HepG2 (cell line): ENCODE data around the gene CAVIN1. TPM values are rescaled to one million over a fixed set of nuclear protein-coding genes. Genes with fewer than 3 reads are reported as not detected.

Source experiments
- ARID5B ChIP-seq: IDR thresholded peaks from 2 replicates; pipeline ENCODE4 v1.4.0; 2020; ENCODE audit warnings: mild to moderate bottlenecking, missing genetic modification reagents
- ATF1 ChIP-seq: IDR thresholded peaks from 2 replicates; pipeline ENCODE4 v1.6.1; 2016; ENCODE audit warnings: mild to moderate bottlenecking, control low read depth
- E2F1 ChIP-seq: sonication (generic); formaldehyde crosslinking; IDR thresholded peaks from 2 replicates; pipeline ENCODE4 v1.5.0; 2020; ENCODE audit warnings: missing genetic modification reagents
- JUND ChIP-seq: sonication (generic); formaldehyde crosslinking; IDR thresholded peaks from 2 replicates; pipeline ENCODE4 v1.8.0; 2022; ENCODE audit warnings: mild to moderate bottlenecking, missing genetic modification reagents
- MAX ChIP-seq: IDR thresholded peaks from 2 replicates; pipeline ENCODE4 v1.6.1; 2012; ENCODE audit warnings: inconsistent platforms
- MTF2 ChIP-seq: sonication (generic); formaldehyde crosslinking; IDR thresholded peaks from 2 replicates; pipeline ENCODE4 v1.5.0; 2020; ENCODE audit warnings: missing genetic modification reagents, borderline replicate concordance
- PAWR ChIP-seq: sonication (generic); formaldehyde crosslinking; IDR thresholded peaks from 2 replicates; pipeline ENCODE4 v1.4.0; 2020; ENCODE audit warnings: missing genetic modification reagents, mild to moderate bottlenecking, borderline replicate concordance
- PHF21A ChIP-seq: sonication (generic); formaldehyde crosslinking; IDR thresholded peaks from 2 replicates; pipeline ENCODE4 v1.5.0; 2020; ENCODE audit warnings: mild to moderate bottlenecking, missing genetic modification reagents
- POLR2G ChIP-seq: fragments of 200-400 bp; formaldehyde crosslinking; IDR thresholded peaks from 2 replicates; pipeline ENCODE4 v1.6.1; 2018; ENCODE audit warnings: mild to moderate bottlenecking, low read depth, low read length, moderate library complexity
- RBM39 ChIP-seq: fragments of 200-400 bp; formaldehyde crosslinking; IDR thresholded peaks from one replicate; pipeline ENCODE4 v1.6.1; 2018; ENCODE audit warnings: antibody characterized with exemption, mild to moderate bottlenecking, low read depth, low read length; ENCODE audit not compliant: poor library complexity, severe bottlenecking
- REST ChIP-seq, 2 experiments: IDR thresholded peaks; 2 replicates each; pipeline ENCODE4 v1.6.1; 2011 to 2012; ENCODE audit warnings: low read length in 2 of 2, borderline replicate concordance in 1 of 2, low read depth in 1 of 2, mild to moderate bottlenecking in 1 of 2, moderate library complexity in 1 of 2
- SAFB2 ChIP-seq: sonication (generic); formaldehyde crosslinking; IDR thresholded peaks from 2 replicates; pipeline ENCODE4 v1.5.1; 2020; ENCODE audit warnings: missing genetic modification reagents, low read depth, mild to moderate bottlenecking, borderline replicate concordance
- THAP8 ChIP-seq: sonication (generic); formaldehyde crosslinking; IDR thresholded peaks from 2 replicates; pipeline ENCODE4 v1.5.1; 2020; ENCODE audit warnings: missing genetic modification reagents, mild to moderate bottlenecking, borderline replicate concordance
- ZGPAT ChIP-seq: IDR thresholded peaks from 2 replicates; pipeline ENCODE4 v1.6.1; 2016; ENCODE audit warnings: mild to moderate bottlenecking
- ZNF501 ChIP-seq: sonication (generic); formaldehyde crosslinking; IDR thresholded peaks from 2 replicates; pipeline ENCODE4 v1.5.1; 2020; ENCODE audit warnings: mild to moderate bottlenecking, moderate library complexity, missing genetic modification reagents
- ZNF766 ChIP-seq: sonication (generic); formaldehyde crosslinking; IDR thresholded peaks from 2 replicates; pipeline ENCODE4 v1.5.0; 2020; ENCODE audit warnings: missing genetic modification reagents, borderline replicate concordance
- polyA plus RNA-seq, 8 experiments: library from polyadenylated mRNA; depleted of rRNA in 3 of 8; stranded (reverse) in 7 of 8; unstranded in 1 of 8; fragments of >200 nt; fragmentation: Illumina TruSeq in 4 of 8; extraction: Trizol in 4 of 8; gene quantifications; 2 replicates each; pipeline versions ENCODE4 v1.2.1 to v1.2.3, GENCODE V29; 2011 to 2016; ENCODE audit warnings: low read depth in 4 of 8, missing spikeins in 1 of 8, mixed read lengths in 1 of 8; ENCODE audit not compliant: insufficient read depth in 1 of 8
- total RNA-seq, 5 experiments: library from RNA; depleted of rRNA; stranded (reverse); fragments of >200 nt; fragmentation: Illumina TruSeq; extraction: Trizol; gene quantifications; 2 replicates each; pipeline ENCODE4 v1.2.3, GENCODE V29; 2016; ENCODE audit warnings: low read depth in 1 of 5

The CAVIN1 gene
- total and polyA plus RNA-seq, 2 of the 13 experiments (the other 11 are each of a cell fraction or from before 2014, with no cell fraction given): 15.9 to 25.5 TPM

- TF ChIP-seq E2F1: 0 out of 2 replicates have a peak, but pooled peaks have one; percentile 22
- TF ChIP-seq ZGPAT (CRISPR knock-in tag): peak; percentile 53
- no peak for TF ChIP-seq JUND (CRISPR knock-in tag)
- TF ChIP-seq PAWR: peak; percentile 74; the same call in 1 of the 2 replicates
- peak; percentile 72 for TF ChIP-seq ARID5B (CRISPR knock-in tag)
- TF ChIP-seq REST (IDR thresholded peaks at IDR 0.05; ENCODE audit: borderline replicate concordance in 1 of 2, low read depth in 1 of 2, low read length in 2 of 2): peak in 1 of 2 experiments; percentile 4; a peak in 1 of 4 replicates
- no peak for TF ChIP-seq THAP8 (CRISPR knock-in tag)
- peak; percentile 72 for TF ChIP-seq RBM39
- peak; percentile 88 for TF ChIP-seq POLR2G
- TF ChIP-seq ZNF501 (CRISPR knock-in tag): peak; percentile 50; the same call in 1 of the 2 replicates
- TF ChIP-seq MAX: peak; percentile 97
- peak; percentile 84; the same call in 1 of the 2 replicates for TF ChIP-seq SAFB2 (CRISPR knock-in tag)
- no peak for TF ChIP-seq ATF1 (CRISPR knock-in tag)
- no peak for TF ChIP-seq MTF2
- TF ChIP-seq ZNF766 (CRISPR knock-in tag): 0 out of 2 replicates have a peak, but pooled peaks have one; percentile 49
- TF ChIP-seq PHF21A: 0 out of 2 replicates have a peak, but pooled peaks have one; percentile 10
Measured at GRCh38 chr17:42458497-42459255, 35.6 kb upstream of the CAVIN1 start, which contains the start of gene ATP6V0A1 (continued).
